Neuronal stem cell (in vitro differentiated cells): Measurements from ENCODE around the gene THSD7A.

Experiments used
- DNase-seq: peaks from one replicate; pipeline ENCODE4 v3.0.0-alpha.2; 2013; ENCODE audit warnings: low spot score
- H2AFZ ChIP-seq: one replicate; pipeline ENCODE4 v1.6.1; 2013; ENCODE audit warnings: mild to moderate bottlenecking, low read length, inconsistent platforms
- H2AK5ac ChIP-seq: 2 replicates; pipeline ENCODE4 v1.6.1; 2013; ENCODE audit warnings: low read depth, mild to moderate bottlenecking, inconsistent platforms, low read length, moderate library complexity, mixed read lengths
- H2BK120ac ChIP-seq: 2 replicates; pipeline ENCODE4 v1.6.1; 2013; ENCODE audit warnings: low read depth, mild to moderate bottlenecking, inconsistent platforms, low read length, moderate library complexity, mixed read lengths
- H2BK12ac ChIP-seq: one replicate; pipeline ENCODE4 v1.6.1; 2013; ENCODE audit warnings: low read length, inconsistent platforms
- H2BK15ac ChIP-seq: 2 replicates; pipeline ENCODE4 v1.6.1; 2013; ENCODE audit warnings: mild to moderate bottlenecking, low read length, inconsistent platforms, mixed read lengths
- H2BK5ac ChIP-seq: one replicate; pipeline ENCODE4 v1.6.1; 2013; ENCODE audit warnings: inconsistent platforms, mild to moderate bottlenecking, low read length, moderate library complexity
- H3K14ac ChIP-seq: one replicate; pipeline ENCODE4 v1.6.1; 2013; ENCODE audit warnings: low read length, inconsistent platforms
- H3K18ac ChIP-seq: 2 replicates; pipeline ENCODE4 v1.6.1; 2013; ENCODE audit warnings: low read length, inconsistent platforms
- H3K23ac ChIP-seq: 2 replicates; pipeline ENCODE4 v1.6.1; 2013; ENCODE audit warnings: low read depth, mild to moderate bottlenecking, mixed read lengths, low read length, inconsistent platforms; ENCODE audit not compliant: poor library complexity
- H3K27ac ChIP-seq: replicated peaks from 3 replicates; pipeline ENCODE4 v1.5.1; 2013; ENCODE audit warnings: low read length, inconsistent platforms
- H3K27me3 ChIP-seq, 3 experiments: 2 replicates each; pipeline ENCODE4 v1.6.1; 2013; ENCODE audit warnings: low read length in 3 of 3, mild to moderate bottlenecking in 2 of 3, inconsistent platforms in 1 of 3, low read depth in 1 of 3, mixed read lengths in 1 of 3, moderate library complexity in 1 of 3; ENCODE audit not compliant: control insufficient read depth in 3 of 3, insufficient read depth in 3 of 3
- H3K36me3 ChIP-seq, 2 donors: replicated peaks in 1 of 2; 2 replicates each; pipeline ENCODE4 v1.6.1; 2013; ENCODE audit warnings: low read length in 2 of 2; ENCODE audit not compliant: control insufficient read depth in 2 of 2, insufficient read depth in 2 of 2
- H3K4ac ChIP-seq: 2 replicates; pipeline ENCODE4 v1.6.1; 2013; ENCODE audit warnings: inconsistent platforms, mild to moderate bottlenecking, low read length, moderate library complexity
- H3K4me1 ChIP-seq, 2 donors: 1 replicate in 1 of 2; 2 replicates in 1 of 2; pipeline ENCODE4 v1.6.1; 2013; ENCODE audit warnings: low read length in 2 of 2, low read depth in 1 of 2; ENCODE audit not compliant: control insufficient read depth in 2 of 2, insufficient read depth in 1 of 2
- H3K4me2 ChIP-seq: one replicate; pipeline ENCODE4 v1.6.1; 2013; ENCODE audit warnings: mild to moderate bottlenecking, low read length, inconsistent platforms; ENCODE audit not compliant: insufficient read depth, poor library complexity, severe bottlenecking
- H3K4me3 ChIP-seq, 2 donors: 2 replicates each; pipeline ENCODE4 v1.5.1; 2013; ENCODE audit warnings: low read length in 2 of 2, mild to moderate bottlenecking in 2 of 2, inconsistent platforms in 1 of 2, moderate library complexity in 1 of 2
- H3K79me1 ChIP-seq: one replicate; pipeline ENCODE4 v1.6.1; 2013; ENCODE audit warnings: low read depth, mild to moderate bottlenecking, inconsistent platforms, low read length, moderate library complexity
- H3K9ac ChIP-seq: one replicate; pipeline ENCODE4 v1.6.1; 2013; ENCODE audit warnings: mild to moderate bottlenecking, low read depth, low read length, inconsistent platforms; ENCODE audit not compliant: poor library complexity
- H3K9me3 ChIP-seq, 2 donors: replicated peaks in 1 of 2; 2 replicates each; pipeline versions ENCODE3 to v1.6.1; 2013; ENCODE audit warnings: low read length in 2 of 2, mild to moderate bottlenecking in 2 of 2, inconsistent platforms in 1 of 2, low read depth in 1 of 2, mixed read lengths in 1 of 2, moderate library complexity in 1 of 2; ENCODE audit not compliant: control insufficient read depth in 2 of 2, insufficient read depth in 1 of 2
- H4K8ac ChIP-seq: one replicate; pipeline ENCODE4 v1.6.1; 2013; ENCODE audit warnings: low read depth, mild to moderate bottlenecking, inconsistent platforms, low read length, moderate library complexity
- H4K91ac ChIP-seq: one replicate; pipeline ENCODE4 v1.6.1; 2013; ENCODE audit warnings: low read length, low read depth, mild to moderate bottlenecking, inconsistent platforms; ENCODE audit not compliant: poor library complexity
- WGBS, 2 donors: extraction: QIAGEN DNeasy Blood & Tissue Kit; methylation state at CpG; one replicate each; pipeline ENCODE4 v1.1.7; 2013; ENCODE audit warnings: missing lambda C conversion rate in 2 of 2, mixed read lengths in 1 of 2; ENCODE audit not compliant: insufficient read length in 2 of 2, insufficient replicate concordance in 1 of 2; ENCODE audit errors: extremely low coverage in 2 of 2; 5-methylcytosine and 5-hydroxymethylcytosine counted together

Gene THSD7A

DNA sequence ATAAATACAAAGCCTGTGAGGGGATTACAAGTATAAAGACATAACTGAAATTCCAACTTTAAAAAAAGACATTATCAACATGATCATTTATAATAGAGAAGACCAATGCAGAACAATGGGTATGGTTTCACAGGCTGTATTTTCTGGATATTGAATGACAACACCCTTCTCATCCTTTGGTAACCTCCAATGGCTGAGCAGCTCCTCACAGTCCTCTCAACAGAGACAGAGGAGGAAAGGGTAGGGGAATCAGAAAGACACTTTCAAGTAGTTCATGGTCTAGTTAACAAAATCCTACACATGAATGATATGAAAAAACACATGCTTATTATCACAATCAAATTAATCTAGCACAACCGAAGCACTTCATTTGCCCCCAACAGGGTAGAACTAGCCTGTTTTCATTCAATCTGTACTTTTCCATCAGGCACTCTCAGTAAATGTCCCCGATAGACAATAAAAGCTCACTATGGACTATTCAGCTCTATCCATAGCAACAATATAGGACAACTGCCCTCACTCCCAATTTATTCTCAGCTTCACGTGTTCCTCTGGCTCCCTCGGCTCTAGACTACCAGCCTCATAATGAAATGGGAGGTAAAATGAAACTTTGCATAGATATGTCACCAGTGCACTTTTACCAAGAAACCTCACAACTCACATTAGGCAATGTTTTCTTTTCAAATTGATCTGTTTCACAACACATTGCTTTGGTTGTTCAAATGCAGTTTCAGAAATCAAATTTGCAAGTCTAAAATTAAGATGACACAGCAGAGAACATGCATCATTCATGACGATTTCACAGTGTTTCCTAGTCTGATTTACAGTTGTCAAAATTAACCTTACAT is 211.4 kb downstream of the THSD7A start:
- H3K4me1 ChIP-seq = peaks cover 0 to 5% of the 10 kb centered on the region in 2 donors
- H3K4me3 ChIP-seq = no peak overlapping the region

DNA sequence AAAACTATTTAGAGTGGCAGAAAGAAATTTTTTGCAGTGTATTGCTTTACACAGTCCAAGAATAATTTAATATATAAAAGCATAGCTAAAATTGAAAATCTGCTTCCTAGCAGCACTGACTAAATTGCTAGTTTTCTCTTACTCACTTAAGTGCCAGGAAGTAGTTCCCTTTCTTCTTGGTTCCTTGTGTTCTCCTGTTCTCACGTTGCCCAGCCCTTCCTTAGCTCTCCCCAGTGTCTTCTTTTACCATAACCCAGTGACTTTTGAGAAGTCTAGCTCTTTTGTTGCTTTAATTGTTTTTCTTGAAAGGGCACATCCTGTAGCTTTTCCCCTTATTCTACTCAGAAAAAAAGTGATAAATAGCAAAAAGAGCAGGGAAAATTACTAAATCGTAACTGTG is 215.5 kb downstream of the THSD7A start:
- H3K23ac ChIP-seq = no peak overlapping the region
- no peak overlapping the region for H4K91ac ChIP-seq
- H3K4ac ChIP-seq = no peak overlapping the region
- H3K4me3 ChIP-seq = no peak overlapping the region
- no peak overlapping the region for H3K14ac ChIP-seq
- no peaks in the 10 kb centered on the region for H3K79me1 ChIP-seq
- H2BK120ac ChIP-seq = no peak overlapping the region
- no peak overlapping the region for H2AK5ac ChIP-seq
- H3K27ac ChIP-seq = no peak overlapping the region
- no peak overlapping the region for H3K4me2 ChIP-seq
- no peak overlapping the region for H3K9ac ChIP-seq
- H2BK5ac ChIP-seq = no peak overlapping the region
- no peak overlapping the region for H2BK15ac ChIP-seq
- H2BK12ac ChIP-seq = no peak overlapping the region
- H2AFZ ChIP-seq = no peak overlapping the region
- no peak overlapping the region for H4K8ac ChIP-seq
- WGBS, 2 donors = no CpG with 5 or more reads among the region's 2 CpGs
- H3K36me3 ChIP-seq = no peaks in the 10 kb centered on the region
- H3K9me3 ChIP-seq = no peaks in the 10 kb centered on the region
- no peaks in the 10 kb centered on the region for H3K4me1 ChIP-seq
- DNase-seq = no peak
- H3K27me3 ChIP-seq = no peaks in the 10 kb centered on the region
- no peak overlapping the region for H3K18ac ChIP-seq

More for the DNA sequence above, 211.4 kb downstream of the THSD7A start:
- H2AFZ ChIP-seq = no peak overlapping the region
- H2BK120ac ChIP-seq = no peak overlapping the region
- H3K9me3 ChIP-seq = peaks cover 0 to 9% of the 10 kb centered on the region in 2 donors
- H3K4ac ChIP-seq = no peak overlapping the region
- no peak overlapping the region for H3K9ac ChIP-seq
- H3K27ac ChIP-seq = no peak overlapping the region
- no peak overlapping the region for H4K91ac ChIP-seq
- no peaks in the 10 kb centered on the region for H3K36me3 ChIP-seq
- WGBS, 2 donors = no CpG with 5 or more reads among the region's 5 CpGs
- no peak overlapping the region for H3K18ac ChIP-seq
- no peak overlapping the region for H2BK12ac ChIP-seq
- no peak overlapping the region for H2BK5ac ChIP-seq
- no peak overlapping the region for H3K23ac ChIP-seq
- no peak overlapping the region for H3K4me2 ChIP-seq
- H3K14ac ChIP-seq = no peak overlapping the region
- no peak overlapping the region for H2BK15ac ChIP-seq
- no peak overlapping the region for H4K8ac ChIP-seq
- H3K79me1 ChIP-seq = no peaks in the 10 kb centered on the region
- DNase-seq = no peak
- H2AK5ac ChIP-seq = no peak overlapping the region
- H3K27me3 ChIP-seq = no peaks in the 10 kb centered on the region

DNA sequence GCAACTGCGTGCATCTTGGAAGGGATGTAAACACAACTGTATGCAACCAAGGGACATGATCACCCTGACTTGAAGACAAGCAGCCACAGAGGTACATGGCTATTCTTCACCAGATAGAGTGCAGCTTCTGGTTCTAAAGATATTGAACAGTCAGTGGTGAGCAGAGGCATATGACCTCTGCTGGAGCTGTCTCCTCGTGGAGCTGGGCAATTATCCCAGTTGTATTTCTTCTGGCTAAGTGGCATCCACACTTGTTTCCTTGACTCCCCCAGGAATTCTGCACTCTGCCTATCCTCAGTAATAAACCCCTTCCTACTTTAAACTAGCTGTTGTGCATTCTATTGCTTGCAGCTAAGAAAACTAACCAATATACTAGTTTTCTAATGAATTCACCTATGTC is 216.8 kb downstream of the THSD7A start:
- no peak overlapping the region for H3K14ac ChIP-seq
- H3K4me3 ChIP-seq = no peak overlapping the region
- H2AFZ ChIP-seq = no peak overlapping the region
- no peak overlapping the region for H3K18ac ChIP-seq
- WGBS, 2 donors = no CpG with 5 or more reads among the region's 2 CpGs
- H3K4me1 ChIP-seq = peaks cover 0 to 2% of the 10 kb centered on the region in 2 donors
- no peak overlapping the region for H3K27ac ChIP-seq
- H4K91ac ChIP-seq = no peak overlapping the region
- H3K79me1 ChIP-seq = no peaks in the 10 kb centered on the region
- H3K4ac ChIP-seq = no peak overlapping the region
- H2BK120ac ChIP-seq = no peak overlapping the region
- H4K8ac ChIP-seq = no peak overlapping the region
- H3K9ac ChIP-seq = no peak overlapping the region
- H2BK15ac ChIP-seq = no peak overlapping the region
- no peak overlapping the region for H3K4me2 ChIP-seq
- H2BK12ac ChIP-seq = no peak overlapping the region
- no peak overlapping the region for H2BK5ac ChIP-seq
- no peak for DNase-seq
- no peak overlapping the region for H2AK5ac ChIP-seq
- H3K27me3 ChIP-seq = no peaks in the 10 kb centered on the region
- H3K23ac ChIP-seq = no peak overlapping the region
- H3K36me3 ChIP-seq = no peaks in the 10 kb centered on the region
- no peaks in the 10 kb centered on the region for H3K9me3 ChIP-seq

DNA sequence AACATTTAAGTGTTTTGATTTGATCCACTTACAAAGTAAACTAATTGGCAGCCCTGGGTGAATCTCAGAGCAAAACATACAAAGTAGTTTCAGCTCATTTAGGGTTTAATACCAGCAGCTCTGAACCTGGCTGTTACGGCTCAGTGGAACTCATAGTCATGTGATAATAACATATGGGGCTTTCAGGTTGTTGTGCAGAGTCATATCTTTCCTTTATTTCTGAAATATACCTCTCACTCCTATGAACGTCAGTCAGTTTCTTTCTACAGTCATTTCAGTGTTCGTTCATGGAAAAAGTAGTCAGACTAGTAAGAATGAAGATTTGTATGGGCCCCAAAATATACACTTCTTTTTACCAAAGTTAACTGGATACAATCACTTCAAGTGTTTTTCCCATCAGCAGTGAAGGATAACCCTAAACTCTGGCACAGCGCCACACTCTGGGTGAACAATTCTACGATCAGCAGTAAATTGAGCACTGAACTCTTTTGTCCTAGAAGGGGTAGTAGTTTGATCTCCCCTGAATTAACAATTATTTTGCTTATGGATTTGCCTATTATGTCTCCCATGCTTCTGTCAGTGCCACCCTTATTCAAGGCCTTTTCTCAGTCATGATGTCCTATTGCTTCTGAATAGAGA is 218.6 kb downstream of the THSD7A start:
- H3K27me3 ChIP-seq = no peaks in the 10 kb centered on the region
- no CpG with 5 or more reads among the region's 5 CpGs for WGBS, 2 donors
- no peak overlapping the region for H2BK120ac ChIP-seq
- H3K36me3 ChIP-seq = no peaks in the 10 kb centered on the region
- no peak overlapping the region for H2BK12ac ChIP-seq
- no peaks in the 10 kb centered on the region for H3K9me3 ChIP-seq
- no peak overlapping the region for H2AK5ac ChIP-seq
- H3K27ac ChIP-seq = no peak overlapping the region
- H3K79me1 ChIP-seq = no peaks in the 10 kb centered on the region
- no peak overlapping the region for H3K23ac ChIP-seq
- H3K4me2 ChIP-seq = no peak overlapping the region
- H4K8ac ChIP-seq = no peak overlapping the region
- no peak overlapping the region for H3K9ac ChIP-seq
- no peak overlapping the region for H3K18ac ChIP-seq
- H3K14ac ChIP-seq = no peak overlapping the region
- H3K4ac ChIP-seq = no peak overlapping the region
- no peak overlapping the region for H4K91ac ChIP-seq
- no peak for DNase-seq
- peaks cover 0 to 2% of the 10 kb centered on the region in 2 donors for H3K4me1 ChIP-seq
- H2BK5ac ChIP-seq = no peak overlapping the region
- H3K4me3 ChIP-seq = no peak overlapping the region
- H2AFZ ChIP-seq = no peak overlapping the region
- H2BK15ac ChIP-seq = no peak overlapping the region
